B cell (primary cell): Measurements from ENCODE around the gene FAM120B.

ENCODE experiments used
- CTCF ChIP-seq: fragments of 200-600 bp; IDR thresholded peaks from one replicate; pipeline ENCODE4 v1.8.0; 2022; ENCODE audit warnings: antibody characterized with exemption, mild to moderate bottlenecking
- EZH2 ChIP-seq: IDR thresholded peaks from 2 replicates; pipeline ENCODE4 v1.6.1; 2012; ENCODE audit warnings: borderline replicate concordance, low read depth, mild to moderate bottlenecking, moderate library complexity, low read length; ENCODE audit not compliant: insufficient read depth, poor library complexity, severe bottlenecking

- TF ChIP-seq CTCF (no peak), EZH2 (no peak)
These were observed 66.1 kb downstream of the FAM120B start for GRCh38 chr6:170372380-170373325.
